ENCODE measurements around the gene CEP78. TPM values are rescaled to one million over a fixed set of nuclear protein-coding genes. Genes with fewer than 3 reads are reported as not detected.

The CEP78 gene
- total and polyA plus RNA-seq, 3 experiments from 2014 or later = 29.4 to 44.1 (median 37.9) TPM

DNA sequence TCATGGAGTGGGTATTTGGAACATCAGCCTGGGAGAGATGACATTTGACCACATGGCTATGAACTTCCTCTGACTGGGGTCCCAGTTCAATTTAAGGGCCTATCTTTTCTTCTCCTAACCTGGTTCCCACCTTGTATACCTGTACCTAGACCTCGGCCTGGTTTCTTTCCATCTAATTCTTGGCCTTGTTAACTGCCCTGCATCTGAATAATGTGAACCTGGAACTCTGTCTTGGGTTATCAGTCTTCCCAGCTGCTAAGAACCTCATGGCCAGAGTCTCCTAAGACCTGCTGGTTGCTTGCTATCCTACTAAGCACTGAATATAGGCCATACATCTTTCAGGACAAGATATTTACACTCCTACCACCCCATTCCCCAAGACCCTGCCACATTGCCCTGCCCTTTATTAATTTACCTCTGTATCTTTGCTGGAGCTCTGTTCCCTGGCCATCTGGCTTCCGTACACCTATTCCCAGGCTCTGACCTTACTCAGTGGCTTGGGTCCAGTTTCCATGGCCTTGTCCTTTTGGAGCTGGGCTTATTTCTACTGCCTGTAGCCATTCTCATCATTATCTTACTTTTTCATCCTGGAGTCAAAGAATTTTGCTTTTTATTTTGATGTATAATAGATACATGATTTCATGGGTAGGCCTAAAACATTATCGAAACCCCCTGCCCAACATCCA, 67.6 kb downstream of the CEP78 start:
- ChIA-PET POLR2A (interaction anchor here (0.9 kb wide), 1 partner anchor 57 kb away, joined by 3 read pairs; no protein-coding TSS in a partner anchor), CTCF (interaction anchor here (1.5 kb wide), 1 partner anchor 10 kb away, joined by 4 read pairs; no protein-coding TSS in a partner anchor)
- Mint-ChIP-seq H3K4me3 (no peak overlapping the region), H3K27me3 (peaks cover 0 to 3% of the 10 kb centered on the region in 2 donors), H3K9me3 (no peaks in the 10 kb centered on the region), H3K36me3 (peaks cover 0 to 24% (median 23%) of the 10 kb centered on the region in 3 donors), H3K4me1 (peaks cover 2 to 5% (median 3%) of the 10 kb centered on the region in 3 donors), H3K27ac (no peak overlapping the region)
- DNase-seq = no peak
- no peaks in the 10 kb centered on the region for H3K9me3 ChIP-seq (ENCODE audit: low read length)
- peaks cover under 1% of the 10 kb centered on the region for H3K4me1 ChIP-seq (ENCODE audit: insufficient read depth, low read length)
- peaks cover 6% of the 10 kb centered on the region for H3K36me3 ChIP-seq (ENCODE audit: insufficient read depth, low read length)
- H3K4me3 ChIP-seq (ENCODE audit: low read length) = no peak overlapping the region
- no peaks in the 10 kb centered on the region for H3K27me3 ChIP-seq (ENCODE audit: insufficient read depth, low read length, poor library complexity, severe bottlenecking)
- H3K27ac ChIP-seq (ENCODE audit: low read depth, low read length) = no peak overlapping the region

DNA sequence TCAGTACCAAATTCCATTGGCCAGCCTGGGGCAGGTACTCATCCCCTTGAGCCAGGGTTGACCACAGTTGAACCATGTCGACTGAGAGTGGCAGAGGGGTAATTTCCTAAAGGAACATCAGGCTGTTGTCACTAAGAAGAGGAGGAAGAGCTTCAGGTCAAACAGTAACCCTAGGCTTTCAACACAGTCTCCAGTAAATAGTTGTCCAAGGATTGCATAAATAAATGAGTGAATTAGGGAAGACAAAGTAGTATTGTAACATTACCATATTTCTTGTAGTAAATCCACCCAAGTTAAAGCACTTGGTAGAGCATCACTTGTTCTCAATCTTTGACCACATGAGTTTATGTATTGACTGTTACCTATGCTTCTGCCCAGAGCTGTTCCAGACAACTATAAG, 68.5 kb downstream of the CEP78 start:
- Mint-ChIP-seq H3K4me1 (no peaks in the 10 kb centered on the region), H3K27ac (no peak overlapping the region), H3K4me3 (no peak overlapping the region), H3K36me3 (peaks cover 0 to 27% (median 25%) of the 10 kb centered on the region in 3 donors), H3K27me3 (no peaks in the 10 kb centered on the region), H3K9me3 (no peaks in the 10 kb centered on the region)
- CTCF ChIA-PET = interaction anchor here (1.5 kb wide), 1 partner anchor 9 kb away, joined by 4 read pairs; no protein-coding TSS in a partner anchor
- Histone ChIP-seq H3K27me3 (ENCODE audit: insufficient read depth, low read length, poor library complexity, severe bottlenecking) (no peaks in the 10 kb centered on the region), H3K4me1 (ENCODE audit: insufficient read depth, low read length) (no peaks in the 10 kb centered on the region), H3K27ac (ENCODE audit: low read depth, low read length) (no peak overlapping the region), H3K9me3 (ENCODE audit: low read length) (no peaks in the 10 kb centered on the region), H3K4me3 (ENCODE audit: low read length) (no peak overlapping the region), H3K36me3 (ENCODE audit: insufficient read depth, low read length) (peaks cover 6% of the 10 kb centered on the region)
- POLR2A ChIA-PET = no interaction called here
- no peak for DNase-seq

DNA sequence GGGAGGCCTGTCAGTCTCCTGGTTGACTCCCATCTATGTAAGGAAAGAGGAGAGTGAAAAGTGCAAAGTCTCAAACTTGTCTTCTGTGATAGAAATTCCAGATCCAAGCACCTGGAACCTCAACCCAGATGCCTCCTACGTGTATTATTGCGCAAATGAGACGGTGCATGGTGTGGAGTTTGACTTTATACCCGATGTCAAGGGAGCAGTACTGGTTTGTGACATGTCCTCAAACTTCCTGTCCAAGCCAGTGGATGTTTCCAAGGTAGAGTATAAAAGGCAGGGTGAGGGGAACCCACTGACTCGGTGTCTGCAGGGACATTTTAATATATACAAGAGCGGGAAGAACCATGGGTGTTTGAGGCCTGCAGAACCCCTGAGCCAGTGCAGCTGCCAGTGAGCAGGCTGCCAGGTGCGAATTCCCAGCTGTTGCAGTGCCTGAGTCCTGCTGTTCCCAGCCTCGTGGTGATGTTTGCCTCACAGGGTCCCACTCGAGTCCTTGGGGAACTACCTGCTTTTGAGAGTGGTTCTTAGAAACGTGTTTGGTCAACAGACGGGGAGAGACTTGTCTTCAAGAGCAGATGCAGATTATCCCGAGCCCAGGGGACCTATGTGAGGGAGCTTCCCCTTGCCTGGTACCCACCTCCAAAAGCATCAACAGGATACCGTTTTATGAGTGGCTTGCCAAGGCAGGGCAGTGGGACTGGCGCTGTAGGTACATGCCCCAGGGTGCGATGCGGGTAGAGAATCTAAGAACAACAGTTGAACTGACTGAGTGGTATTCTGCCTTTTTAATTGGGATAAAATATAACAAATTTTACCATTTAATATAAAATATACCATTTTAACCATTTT, 70.6 kb downstream of the CEP78 start:
- H3K36me3 ChIP-seq (ENCODE audit: insufficient read depth, low read length) = peaks cover 6% of the 10 kb centered on the region
- DNase-seq = no peak
- no peaks in the 10 kb centered on the region for H3K27me3 Mint-ChIP-seq
- no peak overlapping the region for H3K27ac ChIP-seq (ENCODE audit: low read depth, low read length)
- CTCF ChIA-PET = no interaction called here
- no peak overlapping the region for H3K4me3 Mint-ChIP-seq
- no peaks in the 10 kb centered on the region for H3K9me3 ChIP-seq (ENCODE audit: low read length)
- no peaks in the 10 kb centered on the region for H3K9me3 Mint-ChIP-seq
- POLR2A ChIA-PET = no interaction called here
- H3K4me1 ChIP-seq (ENCODE audit: insufficient read depth, low read length) = no peaks in the 10 kb centered on the region
- peaks cover 0 to 36% (median 26%) of the 10 kb centered on the region in 3 donors for H3K36me3 Mint-ChIP-seq
- no peak overlapping the region for H3K4me3 ChIP-seq (ENCODE audit: low read length)
- H3K27ac Mint-ChIP-seq = peak overlapping the region in 1 of 8 donors; percentile 29
- H3K4me1 Mint-ChIP-seq = no peaks in the 10 kb centered on the region
- no peaks in the 10 kb centered on the region for H3K27me3 ChIP-seq (ENCODE audit: insufficient read depth, low read length, poor library complexity, severe bottlenecking)

DNA sequence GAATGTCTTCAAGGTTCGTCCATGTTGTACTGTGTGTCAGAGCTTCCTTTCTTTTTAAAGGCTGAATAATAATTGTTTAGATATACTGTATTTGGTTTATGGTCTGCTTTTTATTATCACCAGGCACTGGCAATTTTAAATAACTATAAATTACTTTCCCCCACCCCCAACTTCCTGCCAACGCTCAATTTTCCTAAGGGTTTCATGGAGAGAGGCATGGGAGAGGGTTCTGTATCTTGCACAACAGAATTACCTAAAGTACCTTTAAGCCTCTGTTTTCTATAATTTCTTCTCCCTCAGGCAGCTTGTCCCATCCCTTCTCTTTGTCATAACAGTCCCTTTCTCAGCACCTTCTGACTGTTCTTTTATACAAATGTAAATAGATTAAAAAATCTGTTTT, 71.5 kb downstream of the CEP78 start:
- H3K4me1 ChIP-seq (ENCODE audit: insufficient read depth, low read length) = no peaks in the 10 kb centered on the region
- Mint-ChIP-seq H3K4me3 (no peak overlapping the region), H3K4me1 (no peaks in the 10 kb centered on the region), H3K9me3 (no peaks in the 10 kb centered on the region), H3K27ac (no peak overlapping the region), H3K36me3 (peaks cover 0 to 41% (median 27%) of the 10 kb centered on the region in 3 donors), H3K27me3 (no peaks in the 10 kb centered on the region)
- no peaks in the 10 kb centered on the region for H3K9me3 ChIP-seq (ENCODE audit: low read length)
- no peak overlapping the region for H3K4me3 ChIP-seq (ENCODE audit: low read length)
- no peak overlapping the region for H3K27ac ChIP-seq (ENCODE audit: low read depth, low read length)
- ChIA-PET POLR2A (no interaction called here), CTCF (no interaction called here)
- H3K27me3 ChIP-seq (ENCODE audit: insufficient read depth, low read length, poor library complexity, severe bottlenecking) = no peaks in the 10 kb centered on the region
- no peak for DNase-seq
- H3K36me3 ChIP-seq (ENCODE audit: insufficient read depth, low read length) = peaks cover 6% of the 10 kb centered on the region

DNA sequence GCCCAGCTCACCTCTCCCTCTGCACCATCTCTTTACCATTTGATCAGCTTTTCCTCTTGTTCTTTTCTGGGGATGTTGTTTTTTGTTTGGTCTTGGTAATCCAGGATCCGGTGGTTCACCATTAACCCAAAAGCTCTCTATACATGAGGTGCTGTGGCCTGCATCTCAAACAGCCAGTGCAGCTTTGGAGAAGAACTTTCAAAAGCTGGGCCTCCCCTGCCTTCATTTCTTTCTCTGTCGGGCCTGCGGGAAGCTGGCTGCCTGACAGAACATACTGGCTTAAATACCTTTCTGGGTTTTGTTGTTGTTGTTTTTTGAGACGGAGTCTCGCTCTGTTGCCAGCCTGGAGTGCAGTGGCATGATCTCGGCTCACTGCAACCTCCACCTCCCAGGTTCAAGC, 73.2 kb downstream of the CEP78 start:
- no peaks in the 10 kb centered on the region for H3K4me1 ChIP-seq (ENCODE audit: insufficient read depth, low read length)
- DNase-seq = no peak
- H3K4me3 ChIP-seq (ENCODE audit: low read length) = no peak overlapping the region
- ChIA-PET CTCF (no interaction called here), POLR2A (no interaction called here)
- H3K27ac ChIP-seq (ENCODE audit: low read depth, low read length) = no peak overlapping the region
- H3K36me3 ChIP-seq (ENCODE audit: insufficient read depth, low read length) = peaks cover 6% of the 10 kb centered on the region
- peak overlapping the region in 1 of 7 donors; percentile 42 for H3K4me3 Mint-ChIP-seq
- no peaks in the 10 kb centered on the region for H3K27me3 Mint-ChIP-seq
- no peaks in the 10 kb centered on the region for H3K27me3 ChIP-seq (ENCODE audit: insufficient read depth, low read length, poor library complexity, severe bottlenecking)
- peaks cover 0 to 41% (median 25%) of the 10 kb centered on the region in 3 donors for H3K36me3 Mint-ChIP-seq
- no peaks in the 10 kb centered on the region for H3K9me3 ChIP-seq (ENCODE audit: low read length)
- H3K4me1 Mint-ChIP-seq = no peaks in the 10 kb centered on the region
- H3K27ac Mint-ChIP-seq = no peak overlapping the region
- no peaks in the 10 kb centered on the region for H3K9me3 Mint-ChIP-seq

DNA sequence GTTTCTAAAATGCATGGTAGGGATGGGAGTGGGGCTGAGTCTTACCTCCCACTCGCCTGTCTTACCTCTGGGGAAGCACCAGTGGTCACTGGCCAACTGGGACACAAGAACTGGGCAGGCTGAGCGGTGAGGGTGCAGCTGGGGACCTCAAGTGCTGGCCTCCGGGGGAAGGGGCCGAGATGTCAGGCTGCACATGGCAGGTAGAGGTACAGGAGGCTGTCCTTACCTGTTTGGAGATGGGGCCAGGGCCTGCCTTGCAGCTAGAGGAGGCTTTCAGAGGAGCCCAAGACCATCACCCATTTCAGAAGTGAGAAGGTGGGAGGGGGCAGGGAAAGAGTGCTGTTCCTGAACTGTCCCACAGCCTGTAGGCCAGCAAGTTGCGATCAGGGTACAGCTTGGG, 75.2 kb downstream of the CEP78 start:
- peaks cover 1% of the 10 kb centered on the region for H3K36me3 ChIP-seq (ENCODE audit: insufficient read depth, low read length)
- H3K27me3 ChIP-seq (ENCODE audit: insufficient read depth, low read length, poor library complexity, severe bottlenecking) = no peaks in the 10 kb centered on the region
- no peak overlapping the region for H3K27ac Mint-ChIP-seq
- DNase-seq = no peak
- no peaks in the 10 kb centered on the region for H3K4me1 Mint-ChIP-seq
- CTCF ChIA-PET = no interaction called here
- no peaks in the 10 kb centered on the region for H3K9me3 Mint-ChIP-seq
- no peaks in the 10 kb centered on the region for H3K9me3 ChIP-seq (ENCODE audit: low read length)
- no peak overlapping the region for H3K4me3 Mint-ChIP-seq
- peaks cover 0 to 32% (median 16%) of the 10 kb centered on the region in 3 donors for H3K36me3 Mint-ChIP-seq
- H3K4me1 ChIP-seq (ENCODE audit: insufficient read depth, low read length) = no peaks in the 10 kb centered on the region
- no peak overlapping the region for H3K27ac ChIP-seq (ENCODE audit: low read depth, low read length)
- no peaks in the 10 kb centered on the region for H3K27me3 Mint-ChIP-seq
- POLR2A ChIA-PET = no interaction called here
- no peak overlapping the region for H3K4me3 ChIP-seq (ENCODE audit: low read length)

DNA sequence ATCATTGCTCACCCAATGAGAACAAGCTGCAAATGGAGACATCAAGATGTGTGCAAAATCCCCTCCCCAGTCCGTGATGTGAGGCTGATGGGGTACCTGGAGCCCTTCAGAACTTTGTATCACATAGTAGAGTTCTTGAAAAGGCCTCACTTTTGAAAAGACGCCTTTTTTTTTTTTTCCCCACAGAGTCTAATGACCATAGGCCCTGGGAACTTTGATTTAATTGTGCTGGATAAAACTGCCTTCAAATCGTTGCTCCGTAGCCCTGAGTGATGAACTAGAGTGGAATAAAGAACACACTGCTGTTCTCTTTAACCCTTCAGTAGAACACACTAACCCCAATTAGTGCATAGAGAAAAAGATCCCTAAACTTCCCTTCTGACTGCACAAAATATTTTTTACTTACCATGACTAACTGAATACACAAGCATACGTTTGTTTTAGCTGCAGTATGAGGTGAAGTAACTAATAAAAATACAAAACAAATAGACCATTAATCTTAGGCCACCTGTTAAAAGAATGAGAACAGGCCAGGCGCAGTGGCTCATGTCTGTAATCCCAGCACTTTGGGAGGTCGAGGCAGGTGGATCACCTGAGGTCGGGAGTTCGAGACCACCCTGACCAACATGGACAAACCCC, 76.1 kb downstream of the CEP78 start:
- H3K36me3 Mint-ChIP-seq = peaks cover 0 to 31% (median 22%) of the 10 kb centered on the region in 3 donors
- H3K9me3 Mint-ChIP-seq = no peaks in the 10 kb centered on the region
- POLR2A ChIA-PET = no interaction called here

DNA sequence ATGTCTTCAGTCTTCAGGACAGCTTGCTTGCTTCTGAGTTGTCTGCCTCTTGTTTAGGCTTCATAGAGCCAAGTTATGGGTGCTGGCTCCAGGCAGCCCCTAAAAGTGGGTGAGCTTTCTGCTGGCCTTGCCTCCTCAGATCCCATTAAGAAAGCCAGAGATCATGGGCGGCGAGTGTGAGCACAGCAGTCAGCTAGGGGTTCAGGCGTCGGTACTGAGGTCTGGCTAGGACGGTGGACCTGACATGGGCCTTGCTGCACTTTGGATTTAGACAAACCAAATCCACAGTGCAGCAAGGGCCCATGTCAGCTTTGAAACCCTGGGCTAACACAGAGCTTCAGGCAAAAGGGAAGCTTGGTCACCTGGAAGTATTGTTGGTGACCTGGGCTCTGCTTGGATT, 78.7 kb downstream of the CEP78 start:
- no peaks in the 10 kb centered on the region for H3K9me3 ChIP-seq (ENCODE audit: low read length)
- Mint-ChIP-seq H3K4me1 (no peaks in the 10 kb centered on the region), H3K4me3 (no peak overlapping the region), H3K9me3 (no peaks in the 10 kb centered on the region), H3K36me3 (peaks cover 13 to 39% (median 24%) of the 10 kb centered on the region in 3 donors), H3K27ac (peak overlapping the region in 2 of 8 donors; percentile 64 to 79), H3K27me3 (no peaks in the 10 kb centered on the region)
- no peaks in the 10 kb centered on the region for H3K4me1 ChIP-seq (ENCODE audit: insufficient read depth, low read length)
- POLR2A ChIA-PET = no interaction called here
- no peak overlapping the region for H3K4me3 ChIP-seq (ENCODE audit: low read length)
- CTCF ChIA-PET = no interaction called here
- no peak overlapping the region for H3K27ac ChIP-seq (ENCODE audit: low read depth, low read length)
- no peaks in the 10 kb centered on the region for H3K27me3 ChIP-seq (ENCODE audit: insufficient read depth, low read length, poor library complexity, severe bottlenecking)
- no peaks in the 10 kb centered on the region for H3K36me3 ChIP-seq (ENCODE audit: insufficient read depth, low read length)
- no peak for DNase-seq

More for the DNA sequence above, 76.1 kb downstream of the CEP78 start:
- H3K27me3 Mint-ChIP-seq = no peaks in the 10 kb centered on the region
- no peaks in the 10 kb centered on the region for H3K4me1 Mint-ChIP-seq
- Histone ChIP-seq H3K27ac (ENCODE audit: low read depth, low read length) (no peak overlapping the region), H3K4me3 (ENCODE audit: low read length) (no peak overlapping the region), H3K36me3 (ENCODE audit: insufficient read depth, low read length) (no peaks in the 10 kb centered on the region), H3K4me1 (ENCODE audit: insufficient read depth, low read length) (no peaks in the 10 kb centered on the region), H3K9me3 (ENCODE audit: low read length) (no peaks in the 10 kb centered on the region), H3K27me3 (ENCODE audit: insufficient read depth, low read length, poor library complexity, severe bottlenecking) (no peaks in the 10 kb centered on the region)
- H3K4me3 Mint-ChIP-seq = no peak overlapping the region
- CTCF ChIA-PET = no interaction called here
- H3K27ac Mint-ChIP-seq = peak overlapping the region in 1 of 8 donors; percentile 48
- DNase-seq = no peak
